Endothelial cell of umbilical vein (primary cell): ENCODE data around the gene SYCP2. TPM values are rescaled to one million over a fixed set of nuclear protein-coding genes. Genes with fewer than 3 reads are reported as not detected.

Experiments used
- BruUV-seq: library from RNA; stranded (reverse); fragments of 400-500 nt; replicated peaks from 2 replicates; lab custom pipeline; 2021; lab: Mats Ljungman, UMichigan
- CTCF ChIA-PET: fragments of 300-600, 350-600 bp; sonication (Branson Sonifier 250); formaldehyde crosslinking; loops from one replicate; lab custom pipeline; 2021; ENCODE audit warnings: antibody characterized with exemption, inconsistent platforms; lab: Charles Lee
- POLR2A ChIA-PET: fragments of 300-600, 350-600 bp; sonication (Branson Sonifier 250); formaldehyde crosslinking; loops from one replicate; lab custom pipeline; 2021; ENCODE audit warnings: antibody characterized with exemption, inconsistent platforms; lab: Charles Lee
- DNase-seq: peaks from one replicate; pipeline ENCODE4 v3.0.0-alpha.2; 2011; ENCODE audit warnings: low read depth, low spot score
- FAIRE-seq: peaks from 2 replicates; lab custom pipeline; 2011; peaks lifted over from hg19 to GRCh38; lab: Jason Lieb, UNC
- H2AFZ ChIP-seq: 2 replicates; pipeline ENCODE4 v1.6.0; 2012; ENCODE audit warnings: low read depth, low read length, control low read depth, inconsistent platforms
- H3K27ac ChIP-seq: 2 replicates; pipeline ENCODE4 v1.5.1; 2011; ENCODE audit warnings: low read depth, mild to moderate bottlenecking, control low read depth, low read length, moderate library complexity; ENCODE audit not compliant: insufficient read depth
- H3K27me3 ChIP-seq, 2 experiments: 2 replicates each; pipeline versions ENCODE4 v1.6.0 to v1.6.1; 2011; ENCODE audit warnings: low read length in 2 of 2, mixed read lengths in 1 of 2; ENCODE audit not compliant: control insufficient read depth in 2 of 2, insufficient read depth in 2 of 2
- H3K36me3 ChIP-seq, 2 experiments: 2 replicates in 1 of 2; 3 replicates in 1 of 2; pipeline ENCODE4 v1.5.1; 2011; ENCODE audit warnings: low read length in 2 of 2, mild to moderate bottlenecking in 1 of 2, moderate library complexity in 1 of 2; ENCODE audit not compliant: control insufficient read depth in 2 of 2, insufficient read depth in 2 of 2; ENCODE audit errors: extremely low read depth in 1 of 2
- H3K4me1 ChIP-seq: 3 replicates; pipeline ENCODE4 v1.5.1; 2011; ENCODE audit warnings: mild to moderate bottlenecking, low read length; ENCODE audit not compliant: control insufficient read depth, insufficient read depth; ENCODE audit errors: extremely low read depth
- H3K4me2 ChIP-seq: 2 replicates; pipeline ENCODE4 v1.6.1; 2011; ENCODE audit warnings: low read length, control low read depth, mixed read lengths; ENCODE audit not compliant: insufficient read depth
- H3K4me3 ChIP-seq, 3 experiments: fragments of 200-600 bp in 1 of 3; sonication (generic), shearing (Covaris generic) in 1 of 3; replicated peaks in 1 of 3; 2 replicates each; pipeline ENCODE4 v1.5.1; 2011 to 2016; ENCODE audit warnings: control low read depth in 3 of 3, low read length in 3 of 3, mild to moderate bottlenecking in 2 of 3, inconsistent platforms in 1 of 3, low read depth in 1 of 3, moderate library complexity in 1 of 3; ENCODE audit not compliant: insufficient read depth in 1 of 3
- H3K79me2 ChIP-seq: 2 replicates; pipeline ENCODE4 v1.6.0; 2012; ENCODE audit warnings: low read length, inconsistent platforms; ENCODE audit not compliant: control insufficient read depth, insufficient read depth
- H3K9ac ChIP-seq: replicated peaks from 2 replicates; pipeline ENCODE3; 2011; ENCODE audit warnings: low read length, control low read depth; ENCODE audit not compliant: insufficient read depth; ENCODE audit errors: extremely low read depth
- H3K9me1 ChIP-seq: replicated peaks from 3 replicates; pipeline ENCODE4 v1.6.0; 2011; ENCODE audit warnings: mild to moderate bottlenecking, low read length; ENCODE audit not compliant: control insufficient read depth, insufficient read depth; ENCODE audit errors: extremely low read depth
- H3K9me3 ChIP-seq: replicated peaks from 2 replicates; pipeline ENCODE4 v1.5.1; 2012; ENCODE audit warnings: low read length, inconsistent platforms; ENCODE audit not compliant: control insufficient read depth, insufficient read depth
- H4K20me1 ChIP-seq: replicated peaks from 2 replicates; pipeline ENCODE3; 2011; ENCODE audit warnings: mild to moderate bottlenecking, low read length; ENCODE audit not compliant: control insufficient read depth, insufficient read depth; ENCODE audit errors: extremely low read depth
- CTCF ChIP-seq, 2 donors: IDR thresholded peaks; 1 replicate in 1 of 2; 2 replicates in 1 of 2; pipeline ENCODE4 v1.5.1; 2011; ENCODE audit warnings: low read length in 2 of 2, mild to moderate bottlenecking in 2 of 2, moderate library complexity in 2 of 2, control low read depth in 1 of 2, inconsistent platforms in 1 of 2, low read depth in 1 of 2; ENCODE audit not compliant: insufficient read depth in 1 of 2; ENCODE audit errors: extremely low read depth in 1 of 2
- EZH2 ChIP-seq: IDR thresholded peaks from 2 replicates; pipeline ENCODE4 v1.6.1; 2012; ENCODE audit warnings: borderline replicate concordance, low read depth, mild to moderate bottlenecking, moderate library complexity, low read length, inconsistent platforms; ENCODE audit not compliant: severe bottlenecking
- FOS ChIP-seq: IDR thresholded peaks from 2 replicates; pipeline ENCODE4 v1.6.1; 2011; ENCODE audit warnings: mild to moderate bottlenecking, low read length, moderate library complexity, borderline replicate concordance; ENCODE audit not compliant: insufficient read depth
- GATA2 ChIP-seq: IDR thresholded peaks from 2 replicates; pipeline ENCODE4 v1.7.0; 2011; ENCODE audit warnings: low read depth, mild to moderate bottlenecking, moderate library complexity, mixed read lengths, low read length; ENCODE audit not compliant: insufficient read length, insufficient read depth
- JUN ChIP-seq: IDR thresholded peaks from 2 replicates; pipeline ENCODE4 v1.6.1; 2011; ENCODE audit warnings: borderline replicate concordance, low read depth; ENCODE audit not compliant: insufficient read length, insufficient read depth
- MAX ChIP-seq: IDR thresholded peaks from 2 replicates; pipeline ENCODE4 v1.6.1; 2011; ENCODE audit not compliant: insufficient read depth, insufficient read length
- MYC ChIP-seq: IDR thresholded peaks from one replicate; pipeline ENCODE4 v1.6.1; 2011; ENCODE audit warnings: mild to moderate bottlenecking, low read depth, low read length
- POLR2A ChIP-seq: IDR thresholded peaks from 2 replicates; pipeline ENCODE4 v1.6.1; 2012; ENCODE audit warnings: low read depth, mild to moderate bottlenecking, control low read depth, low read length
- POLR2AphosphoS5 ChIP-seq: IDR thresholded peaks from 2 replicates; pipeline ENCODE4 v1.6.1; 2012; ENCODE audit warnings: low read depth, mild to moderate bottlenecking, control low read depth, low read length, moderate library complexity; ENCODE audit not compliant: insufficient read depth
- dilution Hi-C: fragments of 300-500 bp; cut with MboI; formaldehyde crosslinking; loops from one replicate; pipeline ENCODE4 v1.15.0; 2019; ENCODE audit warnings: low sequenced_read_pairs; ENCODE audit not compliant: extremely low pct_ligation_motif_present
- intact Hi-C: fragments of 100-400 bp; cut with micrococcal nuclease; formaldehyde crosslinking; loops from one replicate; pipeline ENCODE4 v1.10.0; 2022
- polyA plus RNA-seq, 4 experiments: library from polyadenylated mRNA; depleted of rRNA in 3 of 4; stranded (reverse) in 3 of 4; unstranded in 1 of 4; fragments of >200 nt; gene quantifications; 2 replicates each; pipeline versions ENCODE4 v1.2.1 to v1.2.3, GENCODE V29; 2011 to 2012; ENCODE audit warnings: missing spikeins in 1 of 4
- total RNA-seq: library from RNA; stranded (reverse); gene quantifications from 2 replicates; pipeline ENCODE4 v1.2.3, GENCODE V29; 2021

Gene SYCP2
- total and polyA plus RNA-seq, 2 donors (not counting 3 experiments of a cell fraction or from before 2014, with no cell fraction given) = 0.07 to 0.35 TPM

GRCh38 chr20:59920944-59921343, 12.5 kb downstream of the SYCP2 start:
- H3K4me2 ChIP-seq = no peak overlapping the region
- no peaks in the 10 kb centered on the region for H3K79me2 ChIP-seq
- no peaks in the 10 kb centered on the region for H4K20me1 ChIP-seq
- ChIA-PET CTCF (no interaction called here), POLR2A (no interaction called here)
- no peaks in the 10 kb centered on the region for H3K36me3 ChIP-seq
- no peaks in the 10 kb centered on the region for H3K4me1 ChIP-seq
- H3K27ac ChIP-seq = no peak overlapping the region
- H3K4me3 ChIP-seq = no peak overlapping the region
- H3K9me3 ChIP-seq = no peaks in the 10 kb centered on the region
- H3K9ac ChIP-seq = no peak overlapping the region
- peaks cover 0 to 3% of the 10 kb centered on the region in 2 experiments for H3K27me3 ChIP-seq
- FAIRE-seq = no peak
- no peak overlapping the region for H2AFZ ChIP-seq
- dilution Hi-C loops (no loop called here), intact Hi-C loops (no loop called here)
- TF ChIP-seq CTCF (IDR thresholded peaks at IDR 0.05; ENCODE audit: extremely low read depth in 1 of 2, insufficient read depth in 1 of 2, low read depth in 1 of 2, low read length in 2 of 2) (no peak), MYC (no peak), POLR2AphosphoS5 (no peak), MAX (no peak), POLR2A (no peak), JUN (no peak), FOS (no peak), EZH2 (no peak), GATA2 (no peak)
- no peak for DNase-seq
- H3K9me1 ChIP-seq = no peaks in the 10 kb centered on the region
- BruUV-seq = no TSS peak
